Neural progenitor cell (in vitro differentiated cells): ENCODE data around the gene ANO10. TPM values are rescaled to one million over a fixed set of nuclear protein-coding genes. Genes with fewer than 3 reads are reported as not detected.

ENCODE experiments used
- DNase-seq: peaks from one replicate; pipeline ENCODE4 v3.0.0-alpha.2; 2016; ENCODE audit warnings: low spot score
- H2AFZ ChIP-seq: fragments of 200-600 bp; sonication (generic); replicated peaks from 2 replicates; pipeline ENCODE4 v1.6.1; 2016; ENCODE audit warnings: antibody characterized with exemption
- H3F3A ChIP-seq: fragments of 200-600 bp; sonication (generic); 2 replicates; pipeline ENCODE4 v1.6.1; 2016; ENCODE audit warnings: antibody characterized with exemption, low read depth
- H3K27ac ChIP-seq: fragments of 200-600 bp; sonication (generic); 2 replicates; pipeline ENCODE4 v1.5.1; 2016; ENCODE audit warnings: mild to moderate bottlenecking
- H3K27me3 ChIP-seq: fragments of 200-600 bp; sonication (generic); 2 replicates; pipeline ENCODE4 v1.6.1; 2016; ENCODE audit warnings: mild to moderate bottlenecking, moderate library complexity
- H3K36me3 ChIP-seq: fragments of 200-600 bp; sonication (generic); 2 replicates; pipeline ENCODE4 v1.5.1; 2016
- H3K4me1 ChIP-seq: fragments of 200-600 bp; sonication (generic); 2 replicates; pipeline ENCODE4 v1.6.1; 2016; ENCODE audit warnings: mixed run types
- H3K4me2 ChIP-seq: fragments of 200-600 bp; sonication (generic); 2 replicates; pipeline ENCODE4 v1.6.1; 2016
- H3K4me3 ChIP-seq: fragments of 200-600 bp; sonication (generic); 2 replicates; pipeline ENCODE4 v1.5.1; 2016
- H3K79me2 ChIP-seq: fragments of 200-600 bp; sonication (generic); 2 replicates; pipeline ENCODE4 v1.6.1; 2016; ENCODE audit warnings: low read depth
- H3K9ac ChIP-seq: fragments of 200-600 bp; sonication (generic); 2 replicates; pipeline ENCODE4 v1.6.1; 2016
- H3K9me3 ChIP-seq: fragments of 200-600 bp; sonication (generic); 2 replicates; pipeline ENCODE4 v1.5.1; 2016; ENCODE audit warnings: low read depth
- H4K20me1 ChIP-seq: fragments of 200-600 bp; sonication (generic); 2 replicates; pipeline ENCODE4 v1.6.1; 2016; ENCODE audit warnings: low read depth
- H3K27ac Mint-ChIP-seq: 3 replicates; pipeline ENCODE4 v1.8.0; 2021; ENCODE audit warnings: mixed read lengths
- H3K27me3 Mint-ChIP-seq: 2 replicates; pipeline ENCODE4 v1.8.0; 2022; ENCODE audit warnings: low read depth, mild to moderate bottlenecking, inconsistent platforms, moderate library complexity, mixed read lengths; ENCODE audit not compliant: insufficient read depth
- H3K36me3 Mint-ChIP-seq: 3 replicates; pipeline ENCODE4 v1.8.0; 2021; ENCODE audit warnings: mixed read lengths
- H3K4me1 Mint-ChIP-seq: 3 replicates; pipeline ENCODE4 v1.8.0; 2021; ENCODE audit warnings: mixed read lengths
- H3K4me3 Mint-ChIP-seq: 3 replicates; pipeline ENCODE4 v1.8.0; 2021; ENCODE audit warnings: mild to moderate bottlenecking, moderate library complexity, mixed read lengths
- H3K9me3 Mint-ChIP-seq: 3 replicates; pipeline ENCODE4 v1.8.0; 2020; ENCODE audit warnings: mixed read lengths
- CTCF ChIP-seq: fragments of 200-600 bp; sonication (generic); IDR thresholded peaks from 2 replicates; pipeline ENCODE4 v1.5.1; 2017; ENCODE audit warnings: antibody characterized with exemption, mild to moderate bottlenecking
- EZH2 ChIP-seq: fragments of 200-600 bp; sonication (generic); IDR thresholded peaks from 2 replicates; pipeline ENCODE4 v1.6.1; 2017; ENCODE audit warnings: antibody characterized with exemption, mild to moderate bottlenecking, moderate library complexity
- EZH2phosphoT487 ChIP-seq: fragments of 200-600 bp; sonication (generic); IDR thresholded peaks from 2 replicates; pipeline ENCODE4 v1.6.1; 2017; ENCODE audit warnings: antibody characterized with exemption
- total RNA-seq: library from RNA; depleted of rRNA; stranded (reverse); fragments of >200 nt; gene quantifications from 2 replicates; pipeline ENCODE4 v1.2.3, GENCODE V29; 2015; ENCODE audit warnings: low replicate concordance

ANO10 gene
- total RNA-seq, 1 donor from 2014 or later: 44.4 TPM

GRCh38 chr3:43348350-43348749 lies 273.5 kb downstream of the ANO10 start:
- Histone ChIP-seq H3K36me3 (no peaks in the 10 kb centered on the region), H3K9me3 (no peaks in the 10 kb centered on the region), H3K4me1 (no peaks in the 10 kb centered on the region), H3F3A (no peaks in the 10 kb centered on the region), H3K4me2 (no peak overlapping the region), H3K27ac (no peak overlapping the region), H4K20me1 (peaks cover 7% of the 10 kb centered on the region), H2AFZ (no peak overlapping the region), H3K9ac (no peak overlapping the region), H3K79me2 (no peaks in the 10 kb centered on the region), H3K4me3 (no peak overlapping the region), H3K27me3 (no peaks in the 10 kb centered on the region)
- Mint-ChIP-seq H3K4me3 (no peak overlapping the region), H3K27ac (no peak overlapping the region), H3K36me3 (peaks cover 48% of the 10 kb centered on the region), H3K27me3 (no peaks in the 10 kb centered on the region), H3K4me1 (no peaks in the 10 kb centered on the region), H3K9me3 (peaks cover 6% of the 10 kb centered on the region)
- DNase-seq: no peak
- TF ChIP-seq EZH2phosphoT487 (no peak), CTCF (no peak), EZH2 (no peak)

GRCh38 chr3:43347774-43348173 lies 274.0 kb downstream of the ANO10 start:
- no peak for DNase-seq
- Histone ChIP-seq H3K4me1 (no peaks in the 10 kb centered on the region), H3K79me2 (no peaks in the 10 kb centered on the region), H3F3A (no peaks in the 10 kb centered on the region), H3K27me3 (no peaks in the 10 kb centered on the region), H3K27ac (no peak overlapping the region), H2AFZ (no peak overlapping the region), H3K36me3 (no peaks in the 10 kb centered on the region), H4K20me1 (peaks cover 7% of the 10 kb centered on the region), H3K4me2 (no peak overlapping the region), H3K9me3 (no peaks in the 10 kb centered on the region), H3K9ac (no peak overlapping the region), H3K4me3 (no peak overlapping the region)
- H3K4me3 Mint-ChIP-seq: no peak overlapping the region
- no peaks in the 10 kb centered on the region for H3K27me3 Mint-ChIP-seq
- peaks cover 5% of the 10 kb centered on the region for H3K9me3 Mint-ChIP-seq
- H3K27ac Mint-ChIP-seq: no peak overlapping the region
- peaks cover 52% of the 10 kb centered on the region for H3K36me3 Mint-ChIP-seq
- H3K4me1 Mint-ChIP-seq: no peaks in the 10 kb centered on the region
- no peak for TF ChIP-seq CTCF
- no peak for TF ChIP-seq EZH2phosphoT487
- no peak for TF ChIP-seq EZH2

- H3K27me3 Mint-ChIP-seq: no peaks in the 10 kb centered on the region
- Histone ChIP-seq H3K27me3 (no peaks in the 10 kb centered on the region), H3K27ac (no peak overlapping the region), H3K4me1 (no peaks in the 10 kb centered on the region), H3K36me3 (no peaks in the 10 kb centered on the region), H3K79me2 (no peaks in the 10 kb centered on the region), H4K20me1 (peaks cover 11% of the 10 kb centered on the region), H3K9me3 (no peaks in the 10 kb centered on the region), H2AFZ (no peak overlapping the region), H3F3A (no peaks in the 10 kb centered on the region), H3K9ac (no peak overlapping the region), H3K4me3 (no peak overlapping the region), H3K4me2 (no peak overlapping the region)
- H3K4me1 Mint-ChIP-seq: peaks cover 4% of the 10 kb centered on the region
- no peak for DNase-seq
- no peak overlapping the region for H3K4me3 Mint-ChIP-seq
- no peak for TF ChIP-seq EZH2
- peaks cover 58% of the 10 kb centered on the region for H3K36me3 Mint-ChIP-seq
- H3K27ac Mint-ChIP-seq: no peak overlapping the region
- H3K9me3 Mint-ChIP-seq: peaks cover 3% of the 10 kb centered on the region
These were observed 274.6 kb downstream of the ANO10 start for GRCh38 chr3:43346978-43347749.

- peaks cover 11% of the 10 kb centered on the region for H4K20me1 ChIP-seq
- H2AFZ ChIP-seq: no peak overlapping the region
- Mint-ChIP-seq H3K36me3 (peaks cover 47% of the 10 kb centered on the region), H3K4me1 (peaks cover 4% of the 10 kb centered on the region), H3K27me3 (no peaks in the 10 kb centered on the region), H3K27ac (no peak overlapping the region), H3K9me3 (no peaks in the 10 kb centered on the region), H3K4me3 (no peak overlapping the region)
- H3K27me3 ChIP-seq: no peaks in the 10 kb centered on the region
- no peak overlapping the region for H3K4me3 ChIP-seq
- no peak for DNase-seq
- TF ChIP-seq CTCF (no peak), EZH2phosphoT487 (no peak), EZH2 (no peak)
- no peaks in the 10 kb centered on the region for H3K4me1 ChIP-seq
- no peaks in the 10 kb centered on the region for H3K36me3 ChIP-seq
- no peak overlapping the region for H3K27ac ChIP-seq
- no peaks in the 10 kb centered on the region for H3F3A ChIP-seq
- no peak overlapping the region for H3K4me2 ChIP-seq
- H3K9ac ChIP-seq: no peak overlapping the region
- no peaks in the 10 kb centered on the region for H3K79me2 ChIP-seq
- H3K9me3 ChIP-seq: no peaks in the 10 kb centered on the region
These were observed 275.9 kb downstream of the ANO10 start for GRCh38 chr3:43345877-43346276.
